PC-3 (cell line): ENCODE results near the gene CEP112.

Experiments used
- EZH2phosphoT487 ChIP-seq: fragments of 300-600 bp; sonication (generic); IDR thresholded peaks from 2 replicates; pipeline ENCODE4 v1.6.1; 2018; ENCODE audit warnings: mild to moderate bottlenecking, antibody characterized with exemption, low read length, borderline replicate concordance
- TF ChIP-seq, protein P1 (sequence below): fragments of 300-600 bp; sonication (generic); conservative IDR thresholded peaks from 2 replicates; pipeline ENCODE4 v1.5.1; 2017; ENCODE audit warnings: antibody characterized with exemption, low read depth, mild to moderate bottlenecking, low read length

DNA sequence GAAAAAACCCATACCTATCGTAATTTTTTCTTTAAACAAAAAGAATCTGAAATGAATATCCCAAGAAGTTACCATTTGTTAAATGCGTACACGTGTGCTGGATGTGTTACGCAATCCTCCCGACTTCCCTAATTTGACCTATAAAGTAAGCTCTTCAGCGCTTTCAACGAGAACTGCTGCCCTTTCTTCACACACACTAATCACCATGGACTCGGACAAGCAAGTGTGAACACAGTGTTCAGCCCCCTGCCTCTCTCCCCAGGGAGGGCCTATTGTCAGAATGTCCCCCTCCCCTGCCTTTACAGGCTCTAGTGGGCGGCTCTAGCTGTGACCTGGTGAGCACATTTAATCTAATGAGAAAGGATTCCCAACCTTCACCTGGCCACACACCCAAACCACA lies 216.1 kb downstream of the CEP112 start:
- TF ChIP-seq, protein P1, sequence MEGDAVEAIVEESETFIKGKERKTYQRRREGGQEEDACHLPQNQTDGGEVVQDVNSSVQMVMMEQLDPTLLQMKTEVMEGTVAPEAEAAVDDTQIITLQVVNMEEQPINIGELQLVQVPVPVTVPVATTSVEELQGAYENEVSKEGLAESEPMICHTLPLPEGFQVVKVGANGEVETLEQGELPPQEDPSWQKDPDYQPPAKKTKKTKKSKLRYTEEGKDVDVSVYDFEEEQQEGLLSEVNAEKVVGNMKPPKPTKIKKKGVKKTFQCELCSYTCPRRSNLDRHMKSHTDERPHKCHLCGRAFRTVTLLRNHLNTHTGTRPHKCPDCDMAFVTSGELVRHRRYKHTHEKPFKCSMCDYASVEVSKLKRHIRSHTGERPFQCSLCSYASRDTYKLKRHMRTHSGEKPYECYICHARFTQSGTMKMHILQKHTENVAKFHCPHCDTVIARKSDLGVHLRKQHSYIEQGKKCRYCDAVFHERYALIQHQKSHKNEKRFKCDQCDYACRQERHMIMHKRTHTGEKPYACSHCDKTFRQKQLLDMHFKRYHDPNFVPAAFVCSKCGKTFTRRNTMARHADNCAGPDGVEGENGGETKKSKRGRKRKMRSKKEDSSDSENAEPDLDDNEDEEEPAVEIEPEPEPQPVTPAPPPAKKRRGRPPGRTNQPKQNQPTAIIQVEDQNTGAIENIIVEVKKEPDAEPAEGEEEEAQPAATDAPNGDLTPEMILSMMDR = no peak
- no peak for TF ChIP-seq EZH2phosphoT487
